GM18909 (cell line): ENCODE measurements around the gene DMXL1.
"Not testable (repeated sequence)": the region's sequence is repeated elsewhere in the genome, so short reads cannot be mapped to it uniquely, and the experiment has no call there.

ENCODE experiments used
- ATAC-seq: cut with Tn5 transposase; IDR thresholded peaks from one replicate; pipeline ENCODE4 v1.9.1; 2021; ENCODE audit warnings: mild to moderate bottlenecking; ENCODE audit not compliant: unreplicated experiment, poor library complexity

Gene DMXL1

GRCh38 chr5:119117237-119117636 lies 46.4 kb downstream of the DMXL1 start:
- no peak for ATAC-seq

- no peak for ATAC-seq
Measured at GRCh38 chr5:119118000-119118399, 47.1 kb downstream of the DMXL1 start.

GRCh38 chr5:119120893-119121292 lies 50.0 kb downstream of the DMXL1 start:
- ATAC-seq = no peak

- not testable (repeated sequence) for ATAC-seq
Measured at GRCh38 chr5:119122474-119122873, 51.6 kb downstream of the DMXL1 start.

- no peak for ATAC-seq
Measured at GRCh38 chr5:119123280-119123679, 52.4 kb downstream of the DMXL1 start.

GRCh38 chr5:119129770-119130169 lies 58.9 kb downstream of the DMXL1 start:
- ATAC-seq = no peak

- peak; percentile 51 for ATAC-seq
Measured at GRCh38 chr5:119131530-119132304, 60.8 kb downstream of the DMXL1 start.

- ATAC-seq = not testable (repeated sequence)
Measured at GRCh38 chr5:119135743-119136142, 64.9 kb downstream of the DMXL1 start.

GRCh38 chr5:119136666-119137318 lies 65.9 kb downstream of the DMXL1 start:
- no peak for ATAC-seq

GRCh38 chr5:119153629-119154028 lies 82.7 kb downstream of the DMXL1 start:
- ATAC-seq = no peak

GRCh38 chr5:119158144-119158543 lies 87.3 kb downstream of the DMXL1 start:
- ATAC-seq = no peak

- no peak for ATAC-seq
Measured at GRCh38 chr5:119161430-119161829, 90.5 kb downstream of the DMXL1 start.

GRCh38 chr5:119166026-119166425 lies 95.1 kb downstream of the DMXL1 start:
- no peak for ATAC-seq

- ATAC-seq = no peak
Measured at GRCh38 chr5:119168401-119168800, 97.5 kb downstream of the DMXL1 start.

- ATAC-seq = no peak
Measured at GRCh38 chr5:119171686-119172085, 100.8 kb downstream of the DMXL1 start.

- peak; percentile 57 for ATAC-seq
Measured at GRCh38 chr5:119174578-119175163, 103.8 kb downstream of the DMXL1 start.

- no peak for ATAC-seq
Measured at GRCh38 chr5:119176785-119177184, 105.9 kb downstream of the DMXL1 start.

- no peak for ATAC-seq
Measured at GRCh38 chr5:119177226-119177625, 106.3 kb downstream of the DMXL1 start.

GRCh38 chr5:119178435-119178834 lies 107.5 kb downstream of the DMXL1 start:
- no peak for ATAC-seq

- ATAC-seq = no peak
Measured at GRCh38 chr5:119179857-119180641, 109.2 kb downstream of the DMXL1 start.

GRCh38 chr5:119185512-119185911 lies 114.6 kb downstream of the DMXL1 start:
- ATAC-seq = not testable (repeated sequence)
